Measurements from ENCODE around the gene DLST. TPM values are rescaled to one million over a fixed set of nuclear protein-coding genes. Genes with fewer than 3 reads are reported as not detected.

Gene DLST
- total RNA-seq, 1 experiment from 2014 or later, result 309 TPM

GRCh38 chr14:74879427-74880182 is 2.1 kb upstream of the DLST start:
- no peak overlapping the region for H3K4me3 ChIP-seq
- no peak overlapping the region for H3K4me2 ChIP-seq
- peaks cover 29% of the 10 kb centered on the region for H3K79me2 ChIP-seq (ENCODE audit: low read depth)
- ChIA-PET POLR2A (ENCODE audit: unreplicated experiment) (interaction anchor here (0.6 kb wide), 2 partner anchors 116 to 529 kb away, joined by 3 read pairs; partner anchors contain the start of gene YLPM1), CTCF (interaction anchor here (0.6 to 3.0 kb wide), 11 partner anchors 9 to 240 kb away, joined by 3 to 26 read pairs (median 7); no protein-coding TSS in a partner anchor)
- TF ChIP-seq EZH2 (IDR thresholded peaks at IDR 0.05; ENCODE audit: low read depth) (no peak), CTCF (conservative IDR thresholded peaks at IDR 0.05) (no peak)
- DNase-seq, result no peak
- intact Hi-C loops (cut with micrococcal nuclease; ENCODE audit: unreplicated experiment), result loop anchor here (5.0 to 10.0 kb wide), 4 partner anchors 387 to 685 kb away; partner anchors contain the start of genes ISCA2 and NPC2
- no peaks in the 10 kb centered on the region for H3K27me3 ChIP-seq (ENCODE audit: insufficient read depth, low read depth)
- peaks cover 24% of the 10 kb centered on the region for H4K20me1 ChIP-seq (ENCODE audit: insufficient read depth)
- H3K36me3 ChIP-seq (ENCODE audit: low read depth), result peaks cover 11% of the 10 kb centered on the region
- H3K9me2 ChIP-seq (ENCODE audit: insufficient read depth), result no peaks in the 10 kb centered on the region
- H3K9me3 ChIP-seq (ENCODE audit: insufficient read depth, low read depth), result no peaks in the 10 kb centered on the region
- peaks cover 29% of the 10 kb centered on the region for H3F3A ChIP-seq (ENCODE audit: insufficient read depth, low read depth)
- H2AFZ ChIP-seq, result no peak overlapping the region
- peaks cover 28% of the 10 kb centered on the region for H3K4me1 ChIP-seq (replicated peaks; ENCODE audit: insufficient read depth)
- no TSS peak for BruUV-seq (replicated peaks)
- H3K27ac ChIP-seq, result no peak overlapping the region

DNA sequence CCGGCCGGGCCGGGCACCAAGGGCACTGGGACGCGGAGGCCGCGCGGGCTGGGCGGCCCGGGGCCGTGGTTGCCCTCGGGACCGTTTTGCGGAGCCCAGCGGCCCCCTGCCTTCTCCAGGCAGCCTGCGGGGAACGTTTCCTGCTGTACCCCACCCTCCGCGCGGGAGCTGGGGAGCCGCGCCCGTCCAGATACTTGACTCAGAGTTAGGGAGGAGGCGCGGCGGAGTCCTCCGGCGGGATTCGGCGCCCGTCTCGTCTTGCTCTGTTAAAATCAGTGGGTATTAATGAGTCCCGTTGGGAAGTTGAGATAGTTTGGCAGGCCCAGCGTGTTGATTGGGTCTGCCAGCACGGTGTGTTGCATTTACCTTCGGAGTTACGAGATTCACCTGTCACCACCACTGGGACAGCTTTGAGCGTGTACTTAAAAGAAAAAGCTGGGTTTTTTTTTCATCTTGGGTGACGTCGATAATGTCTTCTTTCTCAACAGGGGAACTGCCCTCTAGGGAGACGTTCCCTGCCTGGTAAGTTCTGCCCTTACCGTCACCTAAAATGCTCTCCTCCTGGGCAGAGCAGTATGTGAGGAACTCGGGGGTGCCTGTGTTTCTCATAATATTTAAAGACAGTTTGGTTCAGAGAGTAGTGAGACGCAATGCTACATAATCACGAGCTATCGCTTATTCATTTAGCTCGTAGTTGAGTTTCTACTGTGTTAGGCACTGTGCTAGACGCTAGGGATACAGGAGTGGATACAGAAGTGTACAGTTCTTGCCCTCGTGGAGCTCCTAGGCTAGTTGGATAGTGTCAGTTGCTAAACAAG is 596 bp downstream of the DLST start:
- ChIA-PET CTCF (interaction anchor here (0.6 to 1.4 kb wide), 5 partner anchors 11 to 1131 kb away, joined by 3 to 11 read pairs (median 5); no protein-coding TSS in a partner anchor), POLR2A (ENCODE audit: unreplicated experiment) (interaction anchor here (0.5 to 1.1 kb wide), 8 partner anchors 10 to 672 kb away, joined by 3 to 8 read pairs (median 4); no protein-coding TSS in a partner anchor)
- Histone ChIP-seq H3K36me3 (ENCODE audit: low read depth) (peaks cover 24% of the 10 kb centered on the region), H3K4me2 (peak overlapping the region; percentile 97), H2AFZ (peak overlapping the region; percentile 96), H3K79me2 (ENCODE audit: low read depth) (peaks cover 56% of the 10 kb centered on the region), H4K20me1 (ENCODE audit: insufficient read depth) (peaks cover 47% of the 10 kb centered on the region), H3K4me1 (replicated peaks; ENCODE audit: insufficient read depth) (peaks cover 55% of the 10 kb centered on the region), H3K27me3 (ENCODE audit: insufficient read depth, low read depth) (no peaks in the 10 kb centered on the region), H3K4me3 (peak overlapping the region; percentile 75), H3K9me3 (ENCODE audit: insufficient read depth, low read depth) (no peaks in the 10 kb centered on the region), H3K27ac (peak overlapping the region; percentile 17), H3F3A (ENCODE audit: insufficient read depth, low read depth) (peaks cover 52% of the 10 kb centered on the region), H3K9me2 (ENCODE audit: insufficient read depth) (no peaks in the 10 kb centered on the region)
- DNase-seq, result peak in 1 of 2 experiments; percentile 52
- no peak for TF ChIP-seq CTCF (conservative IDR thresholded peaks at IDR 0.05)
- TF ChIP-seq EZH2 (IDR thresholded peaks at IDR 0.05; ENCODE audit: low read depth), result no peak
- intact Hi-C loops (cut with micrococcal nuclease; ENCODE audit: unreplicated experiment), result loop anchor here (5.0 to 10.0 kb wide), 4 partner anchors 390 to 682 kb away; partner anchors contain the start of genes ISCA2 and NPC2
- no TSS peak for BruUV-seq (replicated peaks)

DNA sequence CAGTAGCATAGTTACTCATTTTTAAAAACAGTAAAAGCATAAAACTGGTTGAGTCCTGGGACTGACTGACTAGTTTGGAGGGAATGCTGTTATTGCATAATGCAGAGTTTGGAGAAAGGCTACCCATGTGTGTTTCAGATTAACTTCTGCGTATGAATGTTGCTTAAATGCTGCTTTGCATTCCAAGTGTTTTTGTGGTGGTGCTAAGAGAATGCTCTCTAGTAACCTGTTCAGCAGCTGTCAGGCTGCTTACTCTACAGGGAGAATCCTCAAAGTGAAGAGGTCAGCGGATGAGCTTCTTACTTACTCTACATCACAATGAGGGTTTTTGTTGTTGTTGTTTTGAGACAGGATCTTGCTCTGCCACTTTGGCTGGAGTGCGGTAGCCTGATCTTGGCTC is 4.3 kb downstream of the DLST start:
- Histone ChIP-seq H3K9me2 (ENCODE audit: insufficient read depth) (no peaks in the 10 kb centered on the region), H3K36me3 (ENCODE audit: low read depth) (peaks cover 43% of the 10 kb centered on the region), H3K4me1 (replicated peaks; ENCODE audit: insufficient read depth) (peaks cover 76% of the 10 kb centered on the region), H3K27me3 (ENCODE audit: insufficient read depth, low read depth) (no peaks in the 10 kb centered on the region), H3K4me2 (peak overlapping the region; percentile 97), H3K4me3 (no peak overlapping the region), H3K27ac (peak overlapping the region; percentile 4; the same call in 1 of the 2 replicates), H3K79me2 (ENCODE audit: low read depth) (peaks cover 89% of the 10 kb centered on the region), H3F3A (ENCODE audit: insufficient read depth, low read depth) (peaks cover 71% of the 10 kb centered on the region), H3K9me3 (ENCODE audit: insufficient read depth, low read depth) (no peaks in the 10 kb centered on the region), H2AFZ (no peak overlapping the region), H4K20me1 (ENCODE audit: insufficient read depth) (peaks cover 78% of the 10 kb centered on the region)
- ChIA-PET CTCF (interaction anchor here (1.0 kb wide), 1 partner anchor 25 kb away, joined by 3 read pairs; no protein-coding TSS in a partner anchor), POLR2A (ENCODE audit: unreplicated experiment) (interaction anchor here (0.6 to 0.7 kb wide), 2 partner anchors 54 to 122 kb away, joined by 3 to 4 read pairs; no protein-coding TSS in a partner anchor)
- TF ChIP-seq CTCF (conservative IDR thresholded peaks at IDR 0.05), result no peak
- no peak for TF ChIP-seq EZH2 (IDR thresholded peaks at IDR 0.05; ENCODE audit: low read depth)
- DNase-seq, result peak in 1 of 2 experiments; percentile 95
- BruUV-seq (replicated peaks), result no TSS peak
- intact Hi-C loops (cut with micrococcal nuclease; ENCODE audit: unreplicated experiment), result loop anchor here (5.0 to 10.0 kb wide), 4 partner anchors 274 to 679 kb away; partner anchors contain the start of gene LTBP2
